Measurements from ENCODE around the gene PRKG1.

DNA sequence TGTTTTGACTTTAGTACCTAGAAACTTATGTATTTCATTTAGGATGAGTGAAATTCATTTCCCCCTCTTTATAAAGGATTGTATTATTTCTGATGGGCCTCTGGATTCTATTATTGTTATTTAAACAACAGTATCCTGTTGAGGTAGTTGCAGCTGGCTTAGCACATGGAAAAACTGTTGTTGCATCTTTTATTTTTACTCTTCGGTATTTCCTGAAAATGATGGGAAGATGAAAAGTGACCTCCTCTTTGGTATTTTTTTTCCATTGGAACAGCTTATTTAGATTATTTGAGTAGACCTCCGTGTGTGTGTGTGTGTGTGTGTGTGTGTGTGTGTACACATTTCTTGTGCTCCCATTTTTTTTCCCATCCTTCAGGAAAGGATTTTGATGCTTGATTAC lies 129.8 kb downstream of the PRKG1 start:
- TF ChIP-seq, protein P1, sequence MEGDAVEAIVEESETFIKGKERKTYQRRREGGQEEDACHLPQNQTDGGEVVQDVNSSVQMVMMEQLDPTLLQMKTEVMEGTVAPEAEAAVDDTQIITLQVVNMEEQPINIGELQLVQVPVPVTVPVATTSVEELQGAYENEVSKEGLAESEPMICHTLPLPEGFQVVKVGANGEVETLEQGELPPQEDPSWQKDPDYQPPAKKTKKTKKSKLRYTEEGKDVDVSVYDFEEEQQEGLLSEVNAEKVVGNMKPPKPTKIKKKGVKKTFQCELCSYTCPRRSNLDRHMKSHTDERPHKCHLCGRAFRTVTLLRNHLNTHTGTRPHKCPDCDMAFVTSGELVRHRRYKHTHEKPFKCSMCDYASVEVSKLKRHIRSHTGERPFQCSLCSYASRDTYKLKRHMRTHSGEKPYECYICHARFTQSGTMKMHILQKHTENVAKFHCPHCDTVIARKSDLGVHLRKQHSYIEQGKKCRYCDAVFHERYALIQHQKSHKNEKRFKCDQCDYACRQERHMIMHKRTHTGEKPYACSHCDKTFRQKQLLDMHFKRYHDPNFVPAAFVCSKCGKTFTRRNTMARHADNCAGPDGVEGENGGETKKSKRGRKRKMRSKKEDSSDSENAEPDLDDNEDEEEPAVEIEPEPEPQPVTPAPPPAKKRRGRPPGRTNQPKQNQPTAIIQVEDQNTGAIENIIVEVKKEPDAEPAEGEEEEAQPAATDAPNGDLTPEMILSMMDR (conservative IDR thresholded peaks at IDR 0.05; ENCODE audit: low read depth, low read length) = no peak
- TF ChIP-seq EZH2 (IDR thresholded peaks at IDR 0.05; ENCODE audit: low read length, unreplicated experiment) (no peak), EZH2phosphoT487 (IDR thresholded peaks at IDR 0.05; ENCODE audit: borderline replicate concordance, low read length) (no peak)
